ENCODE results near the gene MAEA. TPM values are rescaled to one million over a fixed set of nuclear protein-coding genes. Genes with fewer than 3 reads are reported as not detected.

Gene MAEA
- total and polyA plus RNA-seq, 9 of the 15 experiments (the other 6 are each of a cell fraction or from before 2014, with no cell fraction given): 2.1 to 86.5 (median 45.0) TPM

GRCh38 chr4:1248245-1249147 is 41.2 kb upstream of the MAEA start, which contains the start of gene CTBP1 (continued):
- TF ChIP-seq NR4A1 (CRISPR knock-in tag; IDR thresholded peaks at IDR 0.05) (no peak), NR4A1 (tag; IDR thresholded peaks at IDR 0.05) (peak; percentile 89), CHD2 (IDR thresholded peaks at IDR 0.05; ENCODE audit: low read depth, low read length) (peak; percentile 31; the same call in 1 of the 2 replicates), KDM5B (IDR thresholded peaks at IDR 0.05; ENCODE audit: insufficient replicate concordance, low read depth, low read length) (peak; percentile 10), ZNF589 (CRISPR knock-in tag; IDR thresholded peaks at IDR 0.05; ENCODE audit: low read depth) (peak; percentile 89), TRIM25 (IDR thresholded peaks at IDR 0.05; ENCODE audit: borderline replicate concordance) (no peak), RBFOX2 (IDR thresholded peaks at IDR 0.05; ENCODE audit: low read depth, low read length) (peak; percentile 76), NRF1 (conservative IDR thresholded peaks at IDR 0.05 in 1 of 2, IDR thresholded peaks at IDR 0.05 in 1 of 2) (peak; percentile 93), JUNB (CRISPR knock-in tag; conservative IDR thresholded peaks at IDR 0.05) (no peak), POLR2H (tag; IDR thresholded peaks at IDR 0.05; ENCODE audit: low read depth) (peak; percentile 41), PML (IDR thresholded peaks at IDR 0.05; ENCODE audit: low read length) (peak; percentile 41; the same call in 1 of the 2 replicates), TAF1 (IDR thresholded peaks at IDR 0.05; ENCODE audit: control insufficient read depth, extremely low read depth, insufficient read depth, low read length, severe bottlenecking) (peak; percentile 9), ZBTB9 (CRISPR knock-in tag; IDR thresholded peaks at IDR 0.05) (peak; percentile 85), THAP12 (CRISPR knock-in tag; IDR thresholded peaks at IDR 0.05) (peak; percentile 55; the same call in 1 of the 2 replicates), ZNF644 (tag; IDR thresholded peaks at IDR 0.05; ENCODE audit: low read depth) (peak; percentile 97), HMGN3 (IDR thresholded peaks at IDR 0.05; ENCODE audit: borderline replicate concordance, extremely low read depth, insufficient read length, low read depth, low read length) (peak; percentile 78), CXXC5 (CRISPR knock-in tag; IDR thresholded peaks at IDR 0.05) (peak; percentile 83), ZNF134 (CRISPR knock-in tag; conservative IDR thresholded peaks at IDR 0.05) (no peak)
- TF ChIP-seq, protein P1, sequence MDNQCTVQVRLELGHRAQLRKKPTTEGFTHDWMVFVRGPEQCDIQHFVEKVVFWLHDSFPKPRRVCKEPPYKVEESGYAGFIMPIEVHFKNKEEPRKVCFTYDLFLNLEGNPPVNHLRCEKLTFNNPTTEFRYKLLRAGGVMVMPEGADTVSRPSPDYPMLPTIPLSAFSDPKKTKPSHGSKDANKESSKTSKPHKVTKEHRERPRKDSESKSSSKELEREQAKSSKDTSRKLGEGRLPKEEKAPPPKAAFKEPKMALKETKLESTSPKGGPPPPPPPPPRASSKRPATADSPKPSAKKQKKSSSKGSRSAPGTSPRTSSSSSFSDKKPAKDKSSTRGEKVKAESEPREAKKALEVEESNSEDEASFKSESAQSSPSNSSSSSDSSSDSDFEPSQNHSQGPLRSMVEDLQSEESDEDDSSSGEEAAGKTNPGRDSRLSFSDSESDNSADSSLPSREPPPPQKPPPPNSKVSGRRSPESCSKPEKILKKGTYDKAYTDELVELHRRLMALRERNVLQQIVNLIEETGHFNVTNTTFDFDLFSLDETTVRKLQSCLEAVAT (IDR thresholded peaks at IDR 0.05): no peak
